SK-N-SH treated with all-trans-retinoic acid at 6 μM for 48 hours (cell line): ENCODE data around the gene VPS13D.

Source experiments
- ATAC-seq: fragments of 200-7000 bp; cut with Tn5 transposase; 3 replicates; pipeline ENCODE4 v1.9.1; 2020; ENCODE audit warnings: mild to moderate bottlenecking, moderate library complexity
- ARNTL ChIP-seq: fragments of 450-650 bp; formaldehyde crosslinking; IDR thresholded peaks from 2 replicates; pipeline ENCODE4 v1.5.0; 2020; ENCODE audit warnings: low read depth, mild to moderate bottlenecking, moderate library complexity, borderline replicate concordance
- BACH2 ChIP-seq: fragments of 250-450 bp; sonication (Bioruptor Pico); IDR thresholded peaks from 2 replicates; pipeline ENCODE4 v1.9.0; 2021; ENCODE audit warnings: mild to moderate bottlenecking, borderline replicate concordance
- CSDC2 ChIP-seq: fragments of 250-450 bp; sonication (Bioruptor Pico); IDR thresholded peaks from 2 replicates; pipeline ENCODE4 v1.5.0; 2020; ENCODE audit warnings: mild to moderate bottlenecking, moderate library complexity
- CSRNP3 ChIP-seq: fragments of 250-450 bp; sonication (Bioruptor Pico); IDR thresholded peaks from 2 replicates; pipeline ENCODE4 v1.5.1; 2021; ENCODE audit warnings: mild to moderate bottlenecking, moderate library complexity
- ESRRG ChIP-seq: fragments of 250-450 bp; sonication (Bioruptor Pico); IDR thresholded peaks from 2 replicates; pipeline ENCODE4 v1.6.1; 2021; ENCODE audit warnings: mild to moderate bottlenecking
- GLIS3 ChIP-seq: fragments of 250-450 bp; sonication (Bioruptor Pico); IDR thresholded peaks from 2 replicates; pipeline ENCODE4 v1.5.0; 2020; ENCODE audit warnings: mild to moderate bottlenecking, moderate library complexity
- ISL1 ChIP-seq: fragments of 250-450 bp; sonication (Bioruptor Pico); IDR thresholded peaks from 2 replicates; pipeline ENCODE4 v2.1.2; 2022; ENCODE audit warnings: mild to moderate bottlenecking, moderate library complexity
- OSR1 ChIP-seq: fragments of 250-450 bp; sonication (Bioruptor Pico); IDR thresholded peaks from 2 replicates; pipeline ENCODE4 v1.8.0; 2022; ENCODE audit warnings: moderate library complexity, mild to moderate bottlenecking, inconsistent platforms
- PPARA ChIP-seq: fragments of 250-450 bp; sonication (Bioruptor Pico); IDR thresholded peaks from 2 replicates; pipeline ENCODE4 v1.5.0; 2020; ENCODE audit warnings: mild to moderate bottlenecking, borderline replicate concordance
- RARB ChIP-seq: fragments of 250-450 bp; sonication (Bioruptor Pico); IDR thresholded peaks from 2 replicates; pipeline ENCODE4 v1.8.0; 2021; ENCODE audit warnings: mild to moderate bottlenecking, moderate library complexity
- SNAI2 ChIP-seq: fragments of 250-450 bp; sonication (Bioruptor Pico); IDR thresholded peaks from 2 replicates; pipeline ENCODE4 v1.5.0; 2020; ENCODE audit warnings: mild to moderate bottlenecking, moderate library complexity
- TCF4 ChIP-seq: fragments of 250-450 bp; sonication (Bioruptor Pico); IDR thresholded peaks from 2 replicates; pipeline ENCODE4 v1.8.0; 2021; ENCODE audit warnings: mild to moderate bottlenecking, moderate library complexity, borderline replicate concordance
- TOX ChIP-seq: fragments of 250-450 bp; sonication (Bioruptor Pico); IDR thresholded peaks from 2 replicates; pipeline ENCODE4 v1.8.0; 2021; ENCODE audit warnings: mild to moderate bottlenecking, moderate library complexity, borderline replicate concordance
- ZC3H10 ChIP-seq: fragments of 250-450 bp; sonication (Bioruptor Pico); IDR thresholded peaks from 2 replicates; pipeline ENCODE4 v1.5.1; 2021; ENCODE audit warnings: mild to moderate bottlenecking, moderate library complexity
- ZFP3 ChIP-seq: fragments of 250-450 bp; sonication (Bioruptor Pico); IDR thresholded peaks from 2 replicates; pipeline ENCODE4 v1.5.0; 2020; ENCODE audit warnings: mild to moderate bottlenecking, moderate library complexity
- ZFP30 ChIP-seq: fragments of 450-650 bp; formaldehyde crosslinking; IDR thresholded peaks from 2 replicates; pipeline ENCODE4 v1.5.0; 2022; ENCODE audit warnings: mild to moderate bottlenecking, moderate library complexity
- ZNF70 ChIP-seq: fragments of 450-650 bp; formaldehyde crosslinking; IDR thresholded peaks from 2 replicates; pipeline ENCODE4 v1.5.0; 2020; ENCODE audit warnings: mild to moderate bottlenecking, moderate library complexity
- ZNF8 ChIP-seq: fragments of 450-650 bp; formaldehyde crosslinking; IDR thresholded peaks from 2 replicates; pipeline ENCODE4 v1.5.0; 2020; ENCODE audit warnings: mild to moderate bottlenecking, moderate library complexity
- TF ChIP-seq, protein P1 (sequence below): fragments of 250-450 bp; sonication (Bioruptor Pico); IDR thresholded peaks from 2 replicates; pipeline ENCODE4 v1.8.0; 2020; ENCODE audit warnings: mild to moderate bottlenecking, moderate library complexity, borderline replicate concordance
- TF ChIP-seq, protein P2 (sequence below): fragments of 250-450 bp; sonication (Bioruptor Pico); IDR thresholded peaks from 2 replicates; pipeline ENCODE4 v1.5.0; 2020; ENCODE audit warnings: mild to moderate bottlenecking, moderate library complexity
- TF ChIP-seq, protein P3 (sequence below): fragments of 250-450 bp; sonication (Bioruptor Pico); IDR thresholded peaks from 2 replicates; pipeline ENCODE4 v1.5.1; 2020; ENCODE audit warnings: low read depth, mild to moderate bottlenecking, moderate library complexity

VPS13D gene

DNA sequence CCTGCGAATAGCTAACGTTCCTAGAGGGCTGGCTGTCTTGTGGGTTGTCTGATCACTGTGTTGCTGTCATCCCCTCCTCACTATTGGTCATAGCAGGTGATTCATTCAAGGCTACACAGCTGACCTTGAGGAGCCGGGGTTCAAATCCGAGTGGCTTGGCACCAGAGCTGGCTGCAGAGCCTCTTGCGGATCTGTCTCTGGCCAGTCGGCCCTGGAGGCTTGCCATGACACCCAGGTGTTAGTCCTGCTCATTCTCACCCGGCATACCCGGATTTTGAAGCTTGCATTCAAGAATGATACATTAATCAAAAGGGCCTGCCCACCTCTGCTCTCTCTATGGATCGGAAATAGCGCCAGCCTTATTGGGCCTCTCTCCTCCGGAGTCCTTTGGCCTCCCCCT lies 277.8 kb downstream of the VPS13D start:
- no peak for TF ChIP-seq ZFP3
- no peak for ATAC-seq

- ATAC-seq: no peak
- no peak for TF ChIP-seq RARB (CRISPR knock-in tag)
- no peak for TF ChIP-seq CSDC2 (CRISPR knock-in tag)
- no peak for TF ChIP-seq ZNF70 (CRISPR knock-in tag)
Observed at GRCh38 chr1:12508849-12509248, 279.0 kb downstream of the VPS13D start.

- TF ChIP-seq, protein P1, sequence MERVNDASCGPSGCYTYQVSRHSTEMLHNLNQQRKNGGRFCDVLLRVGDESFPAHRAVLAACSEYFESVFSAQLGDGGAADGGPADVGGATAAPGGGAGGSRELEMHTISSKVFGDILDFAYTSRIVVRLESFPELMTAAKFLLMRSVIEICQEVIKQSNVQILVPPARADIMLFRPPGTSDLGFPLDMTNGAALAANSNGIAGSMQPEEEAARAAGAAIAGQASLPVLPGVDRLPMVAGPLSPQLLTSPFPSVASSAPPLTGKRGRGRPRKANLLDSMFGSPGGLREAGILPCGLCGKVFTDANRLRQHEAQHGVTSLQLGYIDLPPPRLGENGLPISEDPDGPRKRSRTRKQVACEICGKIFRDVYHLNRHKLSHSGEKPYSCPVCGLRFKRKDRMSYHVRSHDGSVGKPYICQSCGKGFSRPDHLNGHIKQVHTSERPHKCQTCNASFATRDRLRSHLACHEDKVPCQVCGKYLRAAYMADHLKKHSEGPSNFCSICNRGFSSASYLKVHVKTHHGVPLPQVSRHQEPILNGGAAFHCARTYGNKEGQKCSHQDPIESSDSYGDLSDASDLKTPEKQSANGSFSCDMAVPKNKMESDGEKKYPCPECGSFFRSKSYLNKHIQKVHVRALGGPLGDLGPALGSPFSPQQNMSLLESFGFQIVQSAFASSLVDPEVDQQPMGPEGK (CRISPR knock-in tag): no peak
- TF ChIP-seq OSR1 (CRISPR knock-in tag): no peak
- TF ChIP-seq ARNTL (CRISPR knock-in tag): no peak
- no peak for TF ChIP-seq ISL1
- no peak for TF ChIP-seq TCF4 (CRISPR knock-in tag)
- TF ChIP-seq SNAI2 (CRISPR knock-in tag): no peak
- TF ChIP-seq CSDC2 (CRISPR knock-in tag): no peak
- TF ChIP-seq, protein P2, sequence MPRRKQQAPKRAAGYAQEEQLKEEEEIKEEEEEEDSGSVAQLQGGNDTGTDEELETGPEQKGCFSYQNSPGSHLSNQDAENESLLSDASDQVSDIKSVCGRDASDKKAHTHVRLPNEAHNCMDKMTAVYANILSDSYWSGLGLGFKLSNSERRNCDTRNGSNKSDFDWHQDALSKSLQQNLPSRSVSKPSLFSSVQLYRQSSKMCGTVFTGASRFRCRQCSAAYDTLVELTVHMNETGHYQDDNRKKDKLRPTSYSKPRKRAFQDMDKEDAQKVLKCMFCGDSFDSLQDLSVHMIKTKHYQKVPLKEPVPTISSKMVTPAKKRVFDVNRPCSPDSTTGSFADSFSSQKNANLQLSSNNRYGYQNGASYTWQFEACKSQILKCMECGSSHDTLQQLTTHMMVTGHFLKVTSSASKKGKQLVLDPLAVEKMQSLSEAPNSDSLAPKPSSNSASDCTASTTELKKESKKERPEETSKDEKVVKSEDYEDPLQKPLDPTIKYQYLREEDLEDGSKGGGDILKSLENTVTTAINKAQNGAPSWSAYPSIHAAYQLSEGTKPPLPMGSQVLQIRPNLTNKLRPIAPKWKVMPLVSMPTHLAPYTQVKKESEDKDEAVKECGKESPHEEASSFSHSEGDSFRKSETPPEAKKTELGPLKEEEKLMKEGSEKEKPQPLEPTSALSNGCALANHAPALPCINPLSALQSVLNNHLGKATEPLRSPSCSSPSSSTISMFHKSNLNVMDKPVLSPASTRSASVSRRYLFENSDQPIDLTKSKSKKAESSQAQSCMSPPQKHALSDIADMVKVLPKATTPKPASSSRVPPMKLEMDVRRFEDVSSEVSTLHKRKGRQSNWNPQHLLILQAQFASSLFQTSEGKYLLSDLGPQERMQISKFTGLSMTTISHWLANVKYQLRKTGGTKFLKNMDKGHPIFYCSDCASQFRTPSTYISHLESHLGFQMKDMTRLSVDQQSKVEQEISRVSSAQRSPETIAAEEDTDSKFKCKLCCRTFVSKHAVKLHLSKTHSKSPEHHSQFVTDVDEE (CRISPR knock-in tag): no peak
- TF ChIP-seq ZC3H10 (CRISPR knock-in tag): no peak
- TF ChIP-seq, protein P3, sequence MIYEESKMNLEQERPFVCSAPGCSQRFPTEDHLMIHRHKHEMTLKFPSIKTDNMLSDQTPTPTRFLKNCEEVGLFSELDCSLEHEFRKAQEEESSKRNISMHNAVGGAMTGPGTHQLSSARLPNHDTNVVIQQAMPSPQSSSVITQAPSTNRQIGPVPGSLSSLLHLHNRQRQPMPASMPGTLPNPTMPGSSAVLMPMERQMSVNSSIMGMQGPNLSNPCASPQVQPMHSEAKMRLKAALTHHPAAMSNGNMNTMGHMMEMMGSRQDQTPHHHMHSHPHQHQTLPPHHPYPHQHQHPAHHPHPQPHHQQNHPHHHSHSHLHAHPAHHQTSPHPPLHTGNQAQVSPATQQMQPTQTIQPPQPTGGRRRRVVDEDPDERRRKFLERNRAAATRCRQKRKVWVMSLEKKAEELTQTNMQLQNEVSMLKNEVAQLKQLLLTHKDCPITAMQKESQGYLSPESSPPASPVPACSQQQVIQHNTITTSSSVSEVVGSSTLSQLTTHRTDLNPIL (CRISPR knock-in tag): no peak
- TF ChIP-seq RARB (CRISPR knock-in tag): no peak
- TF ChIP-seq ZNF8 (CRISPR knock-in tag): no peak
- TF ChIP-seq BACH2: no peak
- TF ChIP-seq ZFP30 (CRISPR knock-in tag): no peak
- TF ChIP-seq PPARA (CRISPR knock-in tag): no peak
- TF ChIP-seq GLIS3 (CRISPR knock-in tag): no peak
- TF ChIP-seq TOX (CRISPR knock-in tag): no peak
- no peak for ATAC-seq
Observed at GRCh38 chr1:12511128-12511484, 281.3 kb downstream of the VPS13D start.

DNA sequence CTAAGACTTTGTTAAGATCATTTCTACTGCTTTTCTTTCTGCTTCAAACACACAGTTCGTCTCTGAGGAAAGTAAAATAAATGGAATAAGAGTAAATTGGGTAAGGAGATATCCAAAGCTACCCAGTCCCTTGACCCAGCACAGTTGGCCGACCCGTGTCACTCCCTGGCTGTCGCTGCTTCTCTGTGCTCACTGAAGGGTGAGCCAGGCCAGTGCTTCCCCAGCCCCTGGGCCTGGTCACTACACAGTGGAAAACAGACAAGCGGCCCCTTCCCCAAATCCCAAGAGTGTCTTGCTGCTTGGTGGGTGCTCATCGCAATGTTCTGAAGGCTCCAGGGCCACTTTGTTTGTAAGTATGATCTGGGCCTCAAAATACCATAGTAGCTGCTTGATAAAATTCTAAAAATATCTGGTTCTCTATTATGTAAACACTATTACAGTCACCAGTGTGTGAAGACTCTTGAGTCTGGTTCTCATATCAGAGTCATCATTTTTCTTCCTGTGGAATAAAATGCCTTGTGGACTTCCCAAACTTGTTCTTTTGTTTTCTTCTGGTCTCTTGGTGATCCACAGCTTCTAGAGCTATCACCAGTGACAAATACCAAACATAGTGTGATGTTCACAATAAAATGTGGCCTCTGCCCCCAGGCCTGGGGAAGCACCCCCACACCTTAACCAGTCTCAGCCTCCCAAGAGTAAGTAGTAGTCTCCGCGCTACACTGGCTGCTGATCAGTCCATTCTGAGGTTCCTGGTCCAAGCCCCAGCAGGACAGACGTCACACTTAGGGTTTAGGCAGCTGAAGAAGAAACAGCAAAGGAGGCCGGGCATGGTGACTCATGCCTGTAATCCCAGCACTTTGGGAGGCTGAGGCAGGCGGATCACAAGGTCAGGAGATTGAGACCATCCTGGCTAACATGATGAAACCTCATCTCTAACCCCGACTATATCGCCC lies 282.0 kb downstream of the VPS13D start:
- ATAC-seq: no peak
- TF ChIP-seq TOX (CRISPR knock-in tag) (no peak), RARB (CRISPR knock-in tag) (no peak), OSR1 (CRISPR knock-in tag) (no peak), GLIS3 (CRISPR knock-in tag) (no peak), ARNTL (CRISPR knock-in tag) (no peak), ESRRG (CRISPR knock-in tag) (no peak), CSRNP3 (CRISPR knock-in tag) (no peak), PPARA (CRISPR knock-in tag) (no peak), TCF4 (CRISPR knock-in tag) (no peak), ZNF70 (CRISPR knock-in tag) (no peak)
- TF ChIP-seq, protein P1 (CRISPR knock-in tag): no peak
- TF ChIP-seq, protein P2 (CRISPR knock-in tag): no peak
- TF ChIP-seq, protein P3 (CRISPR knock-in tag): no peak
